HepG2 (cell line): ENCODE measurements around the gene DCAF8.

Experiments used
- ATF7 ChIP-seq, 2 experiments: fragments of 450-650 bp in 1 of 2; sonication (generic) in 1 of 2; formaldehyde crosslinking in 1 of 2; IDR thresholded peaks; 2 replicates each; pipeline versions ENCODE4 v1.4.0 to v1.6.1; 2016 to 2020; ENCODE audit warnings: antibody characterized with exemption in 1 of 2, mild to moderate bottlenecking in 1 of 2, missing genetic modification reagents in 1 of 2
- CTCF ChIP-seq: sonication (generic); formaldehyde crosslinking; IDR thresholded peaks from 2 replicates; pipeline ENCODE4 v1.5.0; 2020; ENCODE audit warnings: mild to moderate bottlenecking, missing genetic modification reagents, moderate library complexity
- EHMT2 ChIP-seq: fragments of 200-600 bp; sonication (generic); IDR thresholded peaks from 2 replicates; pipeline ENCODE4 v1.7.0; 2017; ENCODE audit warnings: antibody characterized with exemption, low read depth, low read length, borderline replicate concordance
- JUN ChIP-seq: sonication (generic); formaldehyde crosslinking; IDR thresholded peaks from 2 replicates; pipeline ENCODE4 v1.4.0; 2020; ENCODE audit warnings: mild to moderate bottlenecking, missing genetic modification reagents
- ZNF740 ChIP-seq: sonication (generic); formaldehyde crosslinking; IDR thresholded peaks from 2 replicates; pipeline ENCODE4 v1.4.0; 2020; ENCODE audit warnings: missing genetic modification reagents
- TF ChIP-seq, protein P1 (sequence below): IDR thresholded peaks from 2 replicates; pipeline ENCODE4 v1.6.1; 2016; ENCODE audit warnings: low read depth, control low read depth

DNA sequence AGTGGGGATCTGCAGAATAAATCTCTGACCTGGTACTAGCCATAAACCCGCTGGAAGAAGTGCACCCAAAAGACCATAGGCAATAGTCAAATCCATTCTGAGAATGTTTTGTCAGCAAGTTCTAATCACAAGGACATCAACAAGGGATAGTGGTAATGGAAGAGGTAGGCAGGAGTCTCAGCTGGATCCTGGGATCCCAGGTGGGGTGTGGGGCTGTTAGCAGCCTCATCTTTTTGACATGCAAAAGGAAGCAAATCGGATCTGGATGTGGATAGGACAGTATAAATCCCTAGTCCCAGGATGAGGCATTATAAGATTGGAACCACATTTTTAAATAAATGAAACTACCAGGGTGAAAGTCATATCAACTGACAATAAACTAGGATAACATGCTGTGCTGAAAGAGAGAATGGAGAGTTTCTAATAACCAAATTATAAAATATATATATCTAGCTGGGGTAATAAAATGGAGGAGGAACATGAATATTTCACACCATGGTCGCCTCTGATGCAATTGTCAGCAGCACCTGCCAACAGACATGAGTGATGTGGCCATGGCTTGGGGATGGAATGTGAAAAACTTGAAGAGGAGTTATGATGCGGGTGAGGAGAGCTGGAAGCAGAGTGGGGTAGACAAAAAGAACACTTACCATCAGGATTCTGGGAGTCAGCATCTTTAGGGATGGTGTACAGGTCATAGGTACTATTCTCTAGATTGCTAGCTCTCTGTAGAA is 46.3 kb upstream of the DCAF8 start:
- TF ChIP-seq, protein P1, sequence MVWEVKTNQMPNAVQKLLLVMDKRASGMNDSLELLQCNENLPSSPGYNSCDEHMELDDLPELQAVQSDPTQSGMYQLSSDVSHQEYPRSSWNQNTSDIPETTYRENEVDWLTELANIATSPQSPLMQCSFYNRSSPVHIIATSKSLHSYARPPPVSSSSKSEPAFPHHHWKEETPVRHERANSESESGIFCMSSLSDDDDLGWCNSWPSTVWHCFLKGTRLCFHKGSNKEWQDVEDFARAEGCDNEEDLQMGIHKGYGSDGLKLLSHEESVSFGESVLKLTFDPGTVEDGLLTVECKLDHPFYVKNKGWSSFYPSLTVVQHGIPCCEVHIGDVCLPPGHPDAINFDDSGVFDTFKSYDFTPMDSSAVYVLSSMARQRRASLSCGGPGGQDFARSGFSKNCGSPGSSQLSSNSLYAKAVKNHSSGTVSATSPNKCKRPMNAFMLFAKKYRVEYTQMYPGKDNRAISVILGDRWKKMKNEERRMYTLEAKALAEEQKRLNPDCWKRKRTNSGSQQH (CRISPR knock-in tag): no peak
- no peak for TF ChIP-seq JUN (CRISPR knock-in tag)
- no peak for TF ChIP-seq CTCF (CRISPR knock-in tag)
- no peak for TF ChIP-seq ATF7 (IDR thresholded peaks at IDR 0.05)
- TF ChIP-seq ATF7 (CRISPR knock-in tag; IDR thresholded peaks at IDR 0.05): no peak
- no peak for TF ChIP-seq EHMT2
- TF ChIP-seq ZNF740: no peak
